Keratinocyte (primary cell): ENCODE measurements around the gene GAB1. TPM values are rescaled to one million over a fixed set of nuclear protein-coding genes. Genes with fewer than 3 reads are reported as not detected.
A peak's percentile ranks its signal among the peaks of the same experiment; 100 is the strongest.

Experiments used
- DNase-seq: peaks from one replicate; pipeline ENCODE4 v3.0.0-alpha.2; 2011; ENCODE audit warnings: low read depth, missing footprints, low spot score
- FAIRE-seq: peaks from 2 replicates; lab custom pipeline; 2011; peaks lifted over from hg19 to GRCh38; lab: Jason Lieb, UNC
- H2AFZ ChIP-seq: 2 replicates; pipeline ENCODE4 v1.6.0; 2012; ENCODE audit warnings: low read length, control low read depth, inconsistent platforms; ENCODE audit not compliant: control insufficient read depth
- H3K27ac ChIP-seq: 2 replicates; pipeline ENCODE4 v1.5.1; 2011; ENCODE audit warnings: low read length; ENCODE audit not compliant: control insufficient read depth, insufficient read depth
- H3K27me3 ChIP-seq: 3 replicates; pipeline ENCODE4 v1.6.0; 2011; ENCODE audit warnings: low read length; ENCODE audit not compliant: control insufficient read depth, insufficient read depth; ENCODE audit errors: extremely low read depth
- H3K36me3 ChIP-seq, 2 experiments: 2 replicates in 1 of 2; 3 replicates in 1 of 2; pipeline ENCODE4 v1.5.1; 2011; ENCODE audit warnings: low read length in 2 of 2, mild to moderate bottlenecking in 1 of 2; ENCODE audit not compliant: control insufficient read depth in 2 of 2, insufficient read depth in 2 of 2; ENCODE audit errors: extremely low read depth in 1 of 2
- H3K4me1 ChIP-seq: 3 replicates; pipeline ENCODE4 v1.5.1; 2011; ENCODE audit warnings: low read length; ENCODE audit not compliant: control insufficient read depth, insufficient read depth; ENCODE audit errors: extremely low read depth
- H3K4me2 ChIP-seq: 3 replicates; pipeline ENCODE4 v1.6.0; 2011; ENCODE audit warnings: low read depth, low read length; ENCODE audit not compliant: control insufficient read depth, insufficient read depth; ENCODE audit errors: extremely low read depth
- H3K4me3 ChIP-seq, 3 experiments: fragments of 200-600 bp in 1 of 3; sonication (generic) in 1 of 3; 2 replicates in 2 of 3; 3 replicates in 1 of 3; pipeline ENCODE4 v1.5.1; 2011 to 2016; ENCODE audit warnings: low read length in 3 of 3, mild to moderate bottlenecking in 3 of 3, control low read depth in 2 of 3, inconsistent platforms in 1 of 3, low read depth in 1 of 3, mixed read lengths in 1 of 3, mixed run types in 1 of 3, moderate library complexity in 1 of 3; ENCODE audit not compliant: control insufficient read depth in 2 of 3, insufficient read depth in 2 of 3; ENCODE audit errors: extremely low read depth in 1 of 3
- H3K79me2 ChIP-seq: 2 replicates; pipeline ENCODE4 v1.6.0; 2012; ENCODE audit warnings: low read length; ENCODE audit not compliant: control insufficient read depth, insufficient read depth
- H3K9ac ChIP-seq: 3 replicates; pipeline ENCODE4 v1.6.0; 2011; ENCODE audit warnings: low read length; ENCODE audit not compliant: control insufficient read depth, insufficient read depth; ENCODE audit errors: extremely low read depth
- H3K9me1 ChIP-seq: 3 replicates; pipeline ENCODE4 v1.6.0; 2011; ENCODE audit warnings: low read length; ENCODE audit not compliant: control insufficient read depth, insufficient read depth; ENCODE audit errors: extremely low read depth
- H3K9me3 ChIP-seq: 2 replicates; pipeline ENCODE4 v1.5.1; 2012; ENCODE audit warnings: low read depth, low read length; ENCODE audit not compliant: control insufficient read depth
- H4K20me1 ChIP-seq: 3 replicates; pipeline ENCODE4 v1.6.0; 2011; ENCODE audit warnings: low read length; ENCODE audit not compliant: control insufficient read depth, insufficient read depth; ENCODE audit errors: extremely low read depth
- CTCF ChIP-seq, 3 experiments: IDR thresholded peaks in 1 of 3; conservative IDR thresholded peaks in 1 of 3; optimal IDR thresholded peaks in 1 of 3; 2 replicates in 2 of 3; 3 replicates in 1 of 3; pipeline versions ENCODE3 to v1.5.1; 2011; ENCODE audit warnings: low read length in 3 of 3, mild to moderate bottlenecking in 3 of 3, moderate library complexity in 2 of 3, control low read depth in 1 of 3, inconsistent platforms in 1 of 3; ENCODE audit not compliant: insufficient read depth in 2 of 3; ENCODE audit errors: extremely low read depth in 1 of 3
- EZH2 ChIP-seq: IDR thresholded peaks from one replicate; pipeline ENCODE4 v1.6.1; 2012; ENCODE audit warnings: inconsistent platforms, mild to moderate bottlenecking, low read length, moderate library complexity
- dilution Hi-C: fragments of 300-500 bp; cut with MboI; formaldehyde crosslinking; loops from one replicate; pipeline ENCODE4 v1.7.0; 2020; ENCODE audit warnings: low sequenced_read_pairs; ENCODE audit not compliant: extremely low pct_ligation_motif_present
- polyA plus RNA-seq, 5 experiments: library from polyadenylated mRNA; depleted of rRNA in 3 of 5; stranded (reverse) in 3 of 5; stranded (forward) in 1 of 5; unstranded in 1 of 5; fragments of >200 nt; gene quantifications; 1 replicate in 1 of 5; 2 replicates in 3 of 5; 3 replicates in 1 of 5; pipeline versions ENCODE4 v1.2.1 to v1.2.3, GENCODE V29; 2011 to 2012; ENCODE audit warnings: missing spikeins in 2 of 5, low read depth in 1 of 5, low replicate concordance in 1 of 5

GAB1 gene
- polyA plus RNA-seq, 1 donor (not counting 4 experiments of a cell fraction or from before 2014, with no cell fraction given) = 11.0 TPM

- DNase-seq (no peak), FAIRE-seq (no peak)
- H3K4me1 ChIP-seq = peaks cover 28% of the 10 kb centered on the region
- TF ChIP-seq EZH2 (no peak), CTCF (optimal IDR thresholded peaks at IDR 0.05 in 1 of 3, IDR thresholded peaks at IDR 0.05 in 1 of 3, conservative IDR thresholded peaks at IDR 0.05 in 1 of 3; ENCODE audit: extremely low read depth in 1 of 3, insufficient read depth in 2 of 3, low read length in 3 of 3) (no peak)
- no peaks in the 10 kb centered on the region for H3K9me3 ChIP-seq
- no peak overlapping the region for H2AFZ ChIP-seq
- H3K79me2 ChIP-seq = peaks cover 41% of the 10 kb centered on the region
- H3K4me2 ChIP-seq = peak overlapping the region; percentile 81
- dilution Hi-C loops = no loop called here
- H3K9me1 ChIP-seq = no peaks in the 10 kb centered on the region
- H3K36me3 ChIP-seq = peaks cover 0 to 4% of the 10 kb centered on the region in 2 experiments
- no peaks in the 10 kb centered on the region for H3K27me3 ChIP-seq
- H3K27ac ChIP-seq = peak overlapping the region; percentile 90
- H3K4me3 ChIP-seq = peak overlapping the region in 1 of 3 experiments; percentile 12
- H4K20me1 ChIP-seq = no peaks in the 10 kb centered on the region
- H3K9ac ChIP-seq = peak overlapping the region; percentile 66
Measured at GRCh38 chr4:143345356-143345755, 8.7 kb downstream of the GAB1 start.

- no peaks in the 10 kb centered on the region for H3K9me3 ChIP-seq
- H3K4me2 ChIP-seq = peak overlapping the region; percentile 81
- H3K79me2 ChIP-seq = peaks cover 40% of the 10 kb centered on the region
- no peaks in the 10 kb centered on the region for H4K20me1 ChIP-seq
- TF ChIP-seq CTCF (optimal IDR thresholded peaks at IDR 0.05 in 1 of 3, IDR thresholded peaks at IDR 0.05 in 1 of 3, conservative IDR thresholded peaks at IDR 0.05 in 1 of 3; ENCODE audit: extremely low read depth in 1 of 3, insufficient read depth in 2 of 3, low read length in 3 of 3) (no peak), EZH2 (no peak)
- H3K36me3 ChIP-seq = peaks cover 0 to 4% of the 10 kb centered on the region in 2 experiments
- peaks cover 28% of the 10 kb centered on the region for H3K4me1 ChIP-seq
- peak overlapping the region in 2 of 3 experiments; percentile 22 to 27 for H3K4me3 ChIP-seq
- no peaks in the 10 kb centered on the region for H3K27me3 ChIP-seq
- H3K9me1 ChIP-seq = no peaks in the 10 kb centered on the region
- dilution Hi-C loops = no loop called here
- DNase-seq (peak; percentile 66), FAIRE-seq (peak; percentile 97)
- H3K27ac ChIP-seq = peak overlapping the region; percentile 90
- peak overlapping the region; percentile 66 for H3K9ac ChIP-seq
- no peak overlapping the region for H2AFZ ChIP-seq
Measured at GRCh38 chr4:143346206-143346605, 9.5 kb downstream of the GAB1 start.
